HG02610 (cell line): Measurements from ENCODE around the gene THAP5.

Experiments
- ATAC-seq: cut with Tn5 transposase; IDR thresholded peaks from one replicate; pipeline ENCODE4 v1.9.1; 2021; ENCODE audit warnings: mild to moderate bottlenecking, moderate library complexity; ENCODE audit not compliant: unreplicated experiment

THAP5 gene

GRCh38 chr7:108569381-108570145, at the start of gene THAP5, which contains the start of gene DNAJB9:
Gene THAP5 (minus strand): TSS chr7:108569706. CDS start chr7:108569569, 137 bp downstream.
Gene DNAJB9 (plus strand): TSS chr7:108569874. CDS start chr7:108571727, 1,853 bp downstream.
- ATAC-seq, result peak; percentile 95

GRCh38 chr7:108618056-108618455, 48.5 kb upstream of the THAP5 start:
- no peak for ATAC-seq

GRCh38 chr7:108614896-108615295, 45.4 kb upstream of the THAP5 start:
- no peak for ATAC-seq

- no peak for ATAC-seq
These were observed 44.5 kb upstream of the THAP5 start for GRCh38 chr7:108613949-108614381.

- ATAC-seq, result peak; percentile 67
These were observed 43.8 kb upstream of the THAP5 start for GRCh38 chr7:108613147-108613948.

GRCh38 chr7:108611268-108611667, 41.8 kb upstream of the THAP5 start:
- no peak for ATAC-seq

GRCh38 chr7:108609643-108610042, 40.1 kb upstream of the THAP5 start:
- no peak for ATAC-seq

- no peak for ATAC-seq
These were observed 36.2 kb upstream of the THAP5 start for GRCh38 chr7:108605559-108606201.

GRCh38 chr7:108604307-108605077, 35.0 kb upstream of the THAP5 start:
- ATAC-seq, result no peak

GRCh38 chr7:108603656-108604306, 34.3 kb upstream of the THAP5 start:
- no peak for ATAC-seq

GRCh38 chr7:108600399-108600798, 30.9 kb upstream of the THAP5 start:
- ATAC-seq, result no peak

GRCh38 chr7:108598914-108599580, 29.5 kb upstream of the THAP5 start:
- ATAC-seq, result no peak

- ATAC-seq, result no peak
These were observed 28.6 kb upstream of the THAP5 start for GRCh38 chr7:108598153-108598552.

GRCh38 chr7:108596560-108596959, 27.1 kb upstream of the THAP5 start:
- ATAC-seq, result no peak

- no peak for ATAC-seq
These were observed 23.2 kb upstream of the THAP5 start for GRCh38 chr7:108592646-108593201.

- ATAC-seq, result no peak
These were observed 21.1 kb upstream of the THAP5 start for GRCh38 chr7:108590606-108591005.

GRCh38 chr7:108589874-108590273, 20.4 kb upstream of the THAP5 start:
- no peak for ATAC-seq

- ATAC-seq, result no peak
These were observed 19.7 kb upstream of the THAP5 start for GRCh38 chr7:108589199-108589598.

GRCh38 chr7:108586274-108586710, 16.8 kb upstream of the THAP5 start:
- ATAC-seq, result no peak
